Lung (tissue), 12 donors: ENCODE measurements around the gene CAMKMT. TPM values are rescaled to one million over a fixed set of nuclear protein-coding genes. Genes with fewer than 3 reads are reported as not detected.
A peak's percentile ranks its signal among the peaks of the same experiment; 100 is the strongest.

Experiments
- ATAC-seq: fragments of 200-7000 bp; cut with Tn5 transposase; one replicate; pipeline ENCODE4 v1.9.1; 2020; ENCODE audit warnings: moderate number of reproducible peaks; ENCODE audit not compliant: insufficient read depth, low FRiP score
- DNase-seq, 3 donors: peaks; one replicate each; pipeline ENCODE4 v3.0.0-alpha.2; 2013 to 2017
- H3K27ac ChIP-seq, 2 donors: one replicate each; pipeline ENCODE4 v1.5.1; 2013; ENCODE audit warnings: mild to moderate bottlenecking in 2 of 2, moderate library complexity in 2 of 2, control low read depth in 1 of 2, inconsistent platforms in 1 of 2, low read depth in 1 of 2, low read length in 1 of 2
- H3K27me3 ChIP-seq, 3 donors: one replicate each; pipeline ENCODE4 v1.5.1; 2013; ENCODE audit warnings: low read length in 2 of 3; ENCODE audit not compliant: control insufficient read depth in 3 of 3, insufficient read depth in 3 of 3
- H3K36me3 ChIP-seq, 4 donors: one replicate each; pipeline ENCODE4 v1.5.1; 2013; ENCODE audit warnings: low read length in 4 of 4, mild to moderate bottlenecking in 1 of 4, moderate library complexity in 1 of 4; ENCODE audit not compliant: control insufficient read depth in 4 of 4, insufficient read depth in 4 of 4
- H3K4me1 ChIP-seq, 5 donors: one replicate each; pipeline ENCODE4 v1.5.1; 2013; ENCODE audit warnings: low read length in 5 of 5, mild to moderate bottlenecking in 2 of 5, moderate library complexity in 1 of 5; ENCODE audit not compliant: control insufficient read depth in 5 of 5, insufficient read depth in 5 of 5
- H3K4me3 ChIP-seq: one replicate; pipeline ENCODE4 v1.5.1; 2013; ENCODE audit warnings: mild to moderate bottlenecking, control low read depth, moderate library complexity
- H3K9ac ChIP-seq, 2 donors: one replicate each; pipeline ENCODE4 v1.5.1; 2013; ENCODE audit warnings: low read length in 2 of 2, control low read depth in 1 of 2; ENCODE audit not compliant: insufficient read depth in 1 of 2
- H3K9me3 ChIP-seq, 4 donors: one replicate each; pipeline ENCODE4 v1.5.1; 2013; ENCODE audit warnings: low read length in 3 of 4, mild to moderate bottlenecking in 1 of 4, moderate library complexity in 1 of 4; ENCODE audit not compliant: control insufficient read depth in 4 of 4, insufficient read depth in 3 of 4
- CTCF ChIP-seq: IDR thresholded peaks from 2 replicates; pipeline ENCODE4 v1.5.1; 2012; ENCODE audit warnings: mild to moderate bottlenecking; ENCODE audit errors: control extremely low read depth, extremely low read depth
- WGBS, 2 donors: extraction: QIAGEN DNeasy Blood & Tissue Kit; methylation state at CpG; one replicate each; pipeline ENCODE4 v1.1.7; 2013; 5-methylcytosine and 5-hydroxymethylcytosine counted together
- polyA plus RNA-seq, 2 donors: library from polyadenylated mRNA; stranded (reverse); fragments of 200-250 nt; gene quantifications; one replicate each; pipeline ENCODE4 v1.2.1, GENCODE V29; 2013
- total RNA-seq, 2 donors: library from RNA; depleted of rRNA in 1 of 2; stranded (reverse); fragments of >200 nt in 1 of 2; gene quantifications; one replicate each; pipeline ENCODE4 v1.2.1, GENCODE V29; 2014 to 2021
- donor health status: control.
- donor health status: control.
- donor health status: Bipolar disorder and iron deficiency.
- donor health status: healthy.
- donor health status: DM: yes; HTN: yes; CAD: no.

The CAMKMT gene
- total and polyA plus RNA-seq, 4 donors, result 3.6 to 19.7 (median 8.4) TPM

GRCh38 chr2:44620189-44620990, 258.6 kb downstream of the CAMKMT start:
- no peak for DNase-seq

GRCh38 chr2:44623622-44624351, 262.0 kb downstream of the CAMKMT start:
- H3K4me1 ChIP-seq, result peaks cover 0 to 11% (median 0%) of the 10 kb centered on the region in 5 donors
- H3K9ac ChIP-seq, result no peak overlapping the region
- no peaks in the 10 kb centered on the region for H3K9me3 ChIP-seq
- no peak overlapping the region for H3K27ac ChIP-seq
- TF ChIP-seq CTCF, result no peak
- DNase-seq, result peak in 2 of 3 donors; percentile 96 to 97
- ATAC-seq, result no peak
- H3K36me3 ChIP-seq, result no peaks in the 10 kb centered on the region
- H3K4me3 ChIP-seq, result no peak overlapping the region
- H3K27me3 ChIP-seq, result no peaks in the 10 kb centered on the region

More at GRCh38 chr2:44620189-44620990, 258.6 kb downstream of the CAMKMT start:
- 97 to 99% methylated on average over 2 of the region's 2 CpGs for WGBS, 2 donors
- no peak overlapping the region for H3K27ac ChIP-seq
- H3K4me3 ChIP-seq, result no peak overlapping the region
- H3K27me3 ChIP-seq, result no peaks in the 10 kb centered on the region
- no peak for ATAC-seq
- no peak overlapping the region for H3K9ac ChIP-seq
- no peaks in the 10 kb centered on the region for H3K9me3 ChIP-seq
- no peak for TF ChIP-seq CTCF
- H3K4me1 ChIP-seq, result peaks cover 2 to 38% (median 7%) of the 10 kb centered on the region in 5 donors
- H3K36me3 ChIP-seq, result no peaks in the 10 kb centered on the region

GRCh38 chr2:44628297-44628696, 266.6 kb downstream of the CAMKMT start:
- H3K27ac ChIP-seq, result no peak overlapping the region
- ATAC-seq (no peak), DNase-seq (no peak)
- no peaks in the 10 kb centered on the region for H3K36me3 ChIP-seq
- 95 to 99% methylated on average over 1 of the region's 1 CpG for WGBS, 2 donors
- TF ChIP-seq CTCF, result no peak
- no peak overlapping the region for H3K9ac ChIP-seq
- H3K9me3 ChIP-seq, result peaks cover 0 to 3% (median 0%) of the 10 kb centered on the region in 4 donors
- H3K4me3 ChIP-seq, result no peak overlapping the region
- H3K27me3 ChIP-seq, result no peaks in the 10 kb centered on the region
- H3K4me1 ChIP-seq, result peaks cover 0 to 3% (median 0%) of the 10 kb centered on the region in 5 donors
